GM12864 (cell line): Measurements from ENCODE around the gene RTTN.

Source experiments
- DNase-seq: peaks from one replicate; pipeline ENCODE4 v3.0.0-alpha.2; 2011; ENCODE audit warnings: low read depth
- H3K4me3 ChIP-seq: 2 replicates; pipeline ENCODE4 v1.5.1; 2011; ENCODE audit warnings: mild to moderate bottlenecking, low read depth, low read length, control low read depth
- TF ChIP-seq, protein P1 (sequence below): IDR thresholded peaks from 2 replicates; pipeline ENCODE4 v1.5.1; 2011; ENCODE audit warnings: low read depth, mild to moderate bottlenecking, moderate library complexity, low read length, control low read depth, inconsistent platforms; ENCODE audit errors: missing control alignments

The RTTN gene

GRCh38 chr18:70221915-70222278 lies 16.4 kb upstream of the RTTN start:
- no peak overlapping the region for H3K4me3 ChIP-seq
- TF ChIP-seq, protein P1, sequence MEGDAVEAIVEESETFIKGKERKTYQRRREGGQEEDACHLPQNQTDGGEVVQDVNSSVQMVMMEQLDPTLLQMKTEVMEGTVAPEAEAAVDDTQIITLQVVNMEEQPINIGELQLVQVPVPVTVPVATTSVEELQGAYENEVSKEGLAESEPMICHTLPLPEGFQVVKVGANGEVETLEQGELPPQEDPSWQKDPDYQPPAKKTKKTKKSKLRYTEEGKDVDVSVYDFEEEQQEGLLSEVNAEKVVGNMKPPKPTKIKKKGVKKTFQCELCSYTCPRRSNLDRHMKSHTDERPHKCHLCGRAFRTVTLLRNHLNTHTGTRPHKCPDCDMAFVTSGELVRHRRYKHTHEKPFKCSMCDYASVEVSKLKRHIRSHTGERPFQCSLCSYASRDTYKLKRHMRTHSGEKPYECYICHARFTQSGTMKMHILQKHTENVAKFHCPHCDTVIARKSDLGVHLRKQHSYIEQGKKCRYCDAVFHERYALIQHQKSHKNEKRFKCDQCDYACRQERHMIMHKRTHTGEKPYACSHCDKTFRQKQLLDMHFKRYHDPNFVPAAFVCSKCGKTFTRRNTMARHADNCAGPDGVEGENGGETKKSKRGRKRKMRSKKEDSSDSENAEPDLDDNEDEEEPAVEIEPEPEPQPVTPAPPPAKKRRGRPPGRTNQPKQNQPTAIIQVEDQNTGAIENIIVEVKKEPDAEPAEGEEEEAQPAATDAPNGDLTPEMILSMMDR = no peak
- no peak for DNase-seq

DNA sequence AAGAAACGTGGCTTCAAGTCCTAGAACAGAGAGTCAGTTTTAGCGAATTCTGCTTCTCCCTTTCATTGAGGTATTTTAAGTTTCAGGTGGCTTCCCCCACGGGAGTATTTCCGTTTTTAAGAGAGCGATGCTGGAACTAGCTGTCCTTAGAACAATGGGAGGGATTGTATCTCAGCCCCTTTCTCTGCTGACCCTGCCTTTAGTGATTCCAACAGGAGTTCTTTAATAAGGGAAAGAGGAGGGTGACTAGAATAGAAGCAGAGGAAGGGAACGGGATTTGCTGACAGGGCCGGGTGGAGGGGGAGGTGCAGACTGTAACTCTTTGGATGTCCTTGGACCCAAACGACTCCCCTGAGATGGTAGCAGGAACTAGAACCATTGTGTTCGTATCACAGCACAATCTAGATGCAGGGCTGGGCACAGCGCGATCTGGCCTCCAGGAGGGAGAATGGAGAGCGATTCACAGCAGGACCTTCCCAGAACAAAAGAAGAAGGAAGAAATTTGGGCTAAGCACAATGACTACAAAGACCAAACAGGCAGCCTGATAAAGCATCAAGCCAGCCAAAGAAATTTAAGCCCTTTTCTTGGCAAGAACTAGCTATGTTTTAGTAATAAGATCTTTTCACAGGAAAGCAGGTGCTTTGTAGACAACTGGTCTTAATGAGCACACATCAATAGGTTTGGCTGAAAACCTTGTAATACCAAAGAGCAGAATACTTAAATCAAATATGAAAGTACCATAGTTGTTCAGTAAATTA lies 15.8 kb upstream of the RTTN start:
- DNase-seq = no peak
- H3K4me3 ChIP-seq = no peak overlapping the region
- TF ChIP-seq, protein P1 = no peak

DNA sequence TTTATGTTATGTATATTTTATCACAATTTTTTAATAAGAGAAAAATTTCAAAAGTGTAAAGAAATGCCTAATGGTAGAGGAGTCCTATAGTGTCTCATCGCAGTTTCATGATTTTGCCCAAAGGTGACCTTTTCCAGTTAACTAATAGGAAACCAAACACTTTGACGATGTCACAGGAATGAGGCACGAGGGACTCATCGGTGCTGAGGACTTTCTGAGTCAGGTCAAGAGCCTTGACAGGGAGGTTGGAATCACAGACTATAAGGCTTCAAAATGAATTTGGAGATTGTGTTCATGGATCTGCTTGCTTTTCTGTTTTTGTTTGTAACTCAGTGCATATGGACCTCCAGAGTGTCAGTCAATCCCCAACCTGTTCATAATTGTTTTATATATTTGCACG lies 15.1 kb upstream of the RTTN start:
- H3K4me3 ChIP-seq = no peak overlapping the region
- no peak for DNase-seq
- TF ChIP-seq, protein P1 = no peak

- DNase-seq = no peak
- H3K4me3 ChIP-seq = no peak overlapping the region
- TF ChIP-seq, protein P1 = no peak
Measured at GRCh38 chr18:70219688-70220087, 14.2 kb upstream of the RTTN start.

DNA sequence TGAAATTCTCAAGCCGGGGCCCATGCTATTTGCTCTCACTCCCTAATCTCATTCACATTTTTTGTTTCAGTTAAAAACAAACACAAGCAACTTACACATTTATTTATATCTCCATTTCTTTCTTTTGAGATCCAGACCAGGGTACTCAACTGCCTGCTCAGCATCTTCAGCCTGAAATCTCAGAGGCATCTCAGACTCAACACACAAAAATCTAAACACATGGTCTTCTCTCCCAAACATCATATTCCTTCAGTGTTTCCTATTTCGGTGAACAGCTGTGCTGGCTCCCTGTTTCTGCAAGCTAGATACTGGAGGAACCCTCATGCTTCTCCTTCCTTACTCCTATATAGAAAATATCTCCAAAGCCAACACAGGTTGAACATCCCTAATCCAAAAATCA lies 11.3 kb upstream of the RTTN start:
- DNase-seq = no peak
- TF ChIP-seq, protein P1 = no peak

DNA sequence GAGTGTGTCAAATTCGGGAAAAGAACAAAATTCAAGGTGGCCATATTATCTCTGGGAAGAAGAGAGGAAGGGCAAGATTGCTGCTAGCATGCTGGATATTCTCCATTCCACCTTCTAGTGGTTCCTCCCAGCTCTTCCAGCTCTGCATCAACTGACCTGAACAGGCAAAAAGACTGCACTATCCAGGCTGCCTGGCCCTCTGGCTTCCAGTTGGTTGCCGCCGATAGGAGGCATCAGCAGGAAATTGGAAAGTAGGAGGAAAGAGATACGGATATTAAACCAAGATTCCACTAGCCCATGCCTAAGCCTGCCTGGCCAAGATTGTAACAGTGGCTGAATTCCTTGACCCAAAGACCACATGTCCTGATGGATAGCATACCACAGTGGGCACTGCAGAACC lies 1.7 kb upstream of the RTTN start:
- TF ChIP-seq, protein P1 = no peak
- no peak overlapping the region for H3K4me3 ChIP-seq
- no peak for DNase-seq

More for the DNA sequence above, 11.3 kb upstream of the RTTN start:
- no peak overlapping the region for H3K4me3 ChIP-seq

GRCh38 chr18:70200286-70200685 lies 5.2 kb downstream of the RTTN start:
- TF ChIP-seq, protein P1 = no peak
- no peak for DNase-seq
- no peak overlapping the region for H3K4me3 ChIP-seq
